PFSK-1 (cell line): ENCODE results near the gene KCNJ1.

Experiments used
- POLR2AphosphoS5 ChIP-seq: IDR thresholded peaks from 2 replicates; pipeline ENCODE4 v1.6.1; 2012; ENCODE audit warnings: low read depth, mild to moderate bottlenecking, control low read depth, low read length, moderate library complexity
- SIN3A ChIP-seq: IDR thresholded peaks from 2 replicates; pipeline ENCODE4 v1.6.1; 2012; ENCODE audit warnings: mild to moderate bottlenecking, low read length, moderate library complexity, borderline replicate concordance; ENCODE audit not compliant: insufficient read depth
- TAF1 ChIP-seq: IDR thresholded peaks from 2 replicates; pipeline ENCODE4 v1.6.1; 2012; ENCODE audit warnings: low read length, control low read depth, borderline replicate concordance; ENCODE audit not compliant: insufficient read depth

DNA sequence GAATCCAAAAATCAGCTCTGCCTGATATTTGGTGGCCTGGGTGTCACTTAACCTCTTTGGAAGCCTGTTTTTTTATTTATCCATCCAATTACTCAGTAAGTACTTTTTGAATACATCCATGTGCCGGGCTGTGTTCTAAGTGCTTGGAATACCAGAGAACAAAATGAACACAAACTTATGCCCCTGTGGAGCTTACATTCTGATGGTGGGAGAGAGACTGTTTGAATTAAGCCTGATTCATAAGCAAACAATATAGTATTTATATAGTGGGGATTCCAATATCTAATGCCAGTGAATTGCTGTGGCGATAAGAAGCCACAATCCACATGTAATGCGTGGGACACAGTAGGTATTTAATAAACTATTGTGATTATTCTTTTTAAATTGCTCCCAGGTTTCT lies 43.5 kb upstream of the KCNJ1 start:
- TF ChIP-seq SIN3A (no peak), POLR2AphosphoS5 (no peak), TAF1 (no peak)
